Tongue (tissue), 3 donors: ENCODE data around the gene EFNA1. TPM values are rescaled to one million over a fixed set of nuclear protein-coding genes. Genes with fewer than 3 reads are reported as not detected.

Experiments
- DNase-seq: peaks from one replicate; pipeline ENCODE4 v3.0.0-alpha.2; 2015
- small RNA-seq: library from RNA; depleted of rRNA; stranded (forward); fragments of <200 nt; gene quantifications from one replicate; pipeline ENCODE3, GENCODE V24; 2014; ENCODE audit warnings: low replicate concordance
- total RNA-seq: library from RNA; depleted of rRNA; stranded (reverse); fragments of >200 nt; gene quantifications from one replicate; pipeline ENCODE4 v1.2.3, GENCODE V29; 2014

Gene EFNA1
- total RNA-seq, 1 donor from 2014 or later = 25.4 TPM

DNA sequence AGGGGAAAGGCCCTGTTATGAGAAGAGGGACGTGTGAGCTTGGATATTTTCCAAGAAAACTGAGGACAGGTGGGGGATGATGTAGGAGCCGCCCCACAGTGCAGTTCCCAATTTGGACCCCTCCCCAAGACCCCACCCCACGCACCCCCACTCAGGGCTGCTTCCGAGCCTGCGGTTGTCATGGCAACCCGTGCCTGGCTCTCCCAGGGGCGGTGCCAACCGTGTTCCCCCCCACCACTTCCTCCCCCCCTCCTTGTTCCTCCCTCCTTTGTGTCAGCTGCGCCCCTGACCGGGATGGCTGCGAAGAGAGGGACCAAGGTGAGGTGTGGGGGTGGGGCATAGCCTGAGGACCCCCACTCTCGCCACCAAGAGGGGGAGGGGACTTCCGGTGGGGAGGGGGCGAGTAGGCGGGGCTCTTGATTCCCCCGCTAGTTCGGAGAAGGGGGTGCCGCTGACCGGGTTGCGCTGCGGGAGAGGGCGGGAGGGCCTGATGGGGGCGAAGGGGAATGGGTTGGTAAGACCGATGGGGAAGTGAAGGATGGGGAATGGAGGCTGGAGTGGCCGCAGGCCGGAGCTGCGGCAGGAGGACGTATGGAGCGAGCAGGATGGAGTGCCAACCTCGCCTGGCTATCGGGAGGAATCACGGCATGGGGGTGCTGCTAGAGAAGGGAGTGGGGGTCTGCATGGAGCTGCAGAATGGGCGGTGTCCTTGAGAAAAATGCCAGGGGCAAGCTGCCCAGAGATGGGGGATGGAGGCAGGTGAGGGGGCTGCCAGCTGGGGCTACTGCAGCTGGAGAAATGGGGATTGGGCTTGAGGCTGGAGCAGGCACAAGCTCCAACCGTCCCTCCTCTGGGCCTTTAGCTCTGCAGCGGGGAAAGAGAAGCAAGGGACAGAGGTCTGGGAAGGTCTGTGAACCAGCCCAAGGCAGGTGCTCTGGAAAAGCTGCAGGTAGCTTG, 46.9 kb downstream of the EFNA1 start:
- peak; percentile 48 for DNase-seq

DNA sequence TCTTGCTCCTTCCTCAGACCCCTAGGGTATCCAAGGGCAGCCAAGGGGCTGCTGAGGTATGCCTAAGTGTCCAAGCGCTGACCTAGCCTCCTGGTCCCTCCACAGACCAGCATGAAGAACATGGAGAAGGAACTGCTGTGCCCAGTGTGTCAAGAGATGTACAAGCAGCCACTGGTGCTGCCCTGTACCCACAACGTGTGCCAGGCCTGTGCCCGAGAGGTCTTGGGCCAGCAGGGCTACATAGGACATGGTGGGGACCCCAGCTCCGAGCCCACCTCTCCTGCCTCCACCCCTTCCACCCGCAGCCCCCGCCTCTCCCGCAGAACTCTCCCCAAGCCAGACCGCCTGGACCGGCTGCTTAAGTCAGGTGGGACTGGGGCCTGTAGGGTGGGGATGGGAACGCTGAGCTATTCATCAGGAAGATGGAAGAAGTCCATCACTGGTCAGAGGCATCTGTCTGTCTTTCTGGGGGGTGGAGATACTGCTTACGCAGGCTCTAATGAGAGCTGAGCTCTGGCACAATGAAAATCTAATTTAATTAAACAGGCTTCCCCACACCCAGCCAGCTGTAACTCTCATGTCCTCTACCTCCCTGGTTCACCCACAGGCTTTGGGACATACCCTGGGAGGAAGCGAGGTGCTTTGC, 47.7 kb downstream of the EFNA1 start:
- no peak for DNase-seq

DNA sequence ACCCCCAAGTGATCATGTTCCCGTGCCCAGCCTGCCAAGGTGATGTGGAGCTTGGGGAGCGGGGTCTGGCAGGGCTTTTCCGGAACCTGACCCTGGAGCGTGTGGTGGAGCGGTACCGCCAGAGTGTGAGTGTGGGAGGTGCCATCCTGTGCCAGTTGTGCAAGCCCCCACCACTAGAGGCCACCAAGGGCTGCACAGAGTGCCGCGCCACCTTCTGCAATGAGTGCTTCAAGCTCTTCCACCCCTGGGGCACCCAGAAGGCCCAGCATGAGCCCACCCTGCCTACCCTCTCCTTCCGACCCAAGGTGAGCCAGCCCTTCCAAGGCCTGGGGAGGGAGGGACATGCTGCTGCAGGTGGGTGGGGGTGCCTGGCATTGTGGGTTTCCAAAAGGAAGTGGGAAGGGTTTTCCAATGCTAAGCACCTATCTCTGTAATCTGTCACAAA, 48.3 kb downstream of the EFNA1 start:
- no peak for DNase-seq

DNA sequence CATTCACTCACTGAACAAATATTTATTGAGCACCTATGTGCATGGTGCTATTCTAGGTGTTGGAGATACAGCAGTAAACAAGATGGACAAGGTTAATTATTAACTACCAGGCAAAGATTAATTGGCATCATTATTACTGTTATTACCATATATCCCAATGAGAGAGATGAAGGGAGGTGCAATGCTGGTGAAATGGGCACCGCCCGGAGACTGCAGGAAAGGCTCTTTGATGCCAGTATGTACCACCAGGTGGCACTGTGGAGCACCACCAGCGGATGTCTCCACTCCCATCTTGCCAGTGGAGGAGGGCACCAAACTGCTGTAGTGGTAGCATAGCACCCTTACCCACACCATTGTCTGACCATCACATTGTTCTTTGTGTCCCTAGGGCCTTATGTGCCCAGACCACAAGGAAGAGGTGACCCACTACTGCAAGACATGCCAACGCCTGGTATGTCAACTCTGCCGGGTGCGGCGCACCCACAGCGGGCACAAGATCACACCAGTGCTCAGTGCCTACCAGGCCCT, 48.9 kb downstream of the EFNA1 start:
- DNase-seq = peak; percentile 90

DNA sequence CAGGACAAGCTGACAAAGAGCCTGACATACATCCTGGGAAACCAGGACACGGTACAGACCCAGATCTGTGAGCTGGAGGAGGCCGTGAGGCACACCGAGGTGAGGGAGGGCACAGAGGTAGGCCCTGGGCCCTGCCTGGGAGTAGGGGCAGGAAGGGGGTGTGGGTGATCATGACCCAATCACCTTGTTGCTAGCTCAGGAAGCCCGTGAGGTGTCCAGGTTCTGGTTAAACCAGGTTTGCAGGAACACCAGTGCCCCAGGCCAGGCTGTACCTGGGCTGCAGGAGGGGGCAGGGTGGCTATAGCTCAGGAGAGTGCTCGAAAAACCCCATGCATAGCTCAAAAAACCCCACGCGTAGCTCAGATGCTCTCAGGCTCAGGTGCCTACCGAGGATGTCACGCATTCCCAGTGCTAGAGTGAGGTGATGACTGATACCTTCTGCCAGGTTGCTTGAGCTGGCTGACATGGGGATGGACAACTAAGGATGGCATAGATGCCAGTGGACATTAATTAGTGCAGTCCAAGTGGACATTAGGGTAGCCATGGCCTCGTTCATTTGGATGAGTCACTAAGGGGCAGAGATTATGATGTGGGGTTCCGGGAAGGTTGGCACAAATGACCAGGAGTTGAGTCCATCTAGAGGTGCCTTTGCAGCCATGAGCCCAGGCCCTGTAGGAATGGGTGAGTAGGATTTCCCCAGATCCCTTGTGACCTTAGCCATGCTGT, 49.7 kb downstream of the EFNA1 start:
- no peak for DNase-seq

DNA sequence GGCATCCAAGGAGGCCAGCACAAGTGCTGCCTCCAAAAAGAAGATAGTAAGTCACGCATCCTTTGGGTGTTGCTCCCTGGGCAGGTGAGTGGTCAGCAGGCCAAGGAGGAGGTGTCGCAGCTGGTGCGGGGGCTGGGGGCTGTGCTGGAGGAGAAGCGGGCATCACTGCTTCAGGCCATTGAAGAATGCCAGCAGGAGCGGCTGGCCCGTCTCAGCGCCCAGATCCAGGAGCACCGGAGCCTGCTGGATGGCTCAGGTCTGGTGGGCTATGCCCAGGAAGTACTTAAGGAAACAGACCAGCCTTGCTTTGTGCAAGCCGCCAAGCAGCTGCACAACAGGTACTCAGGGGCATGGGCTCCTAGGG, 50.2 kb downstream of the EFNA1 start:
- no peak for DNase-seq

DNA sequence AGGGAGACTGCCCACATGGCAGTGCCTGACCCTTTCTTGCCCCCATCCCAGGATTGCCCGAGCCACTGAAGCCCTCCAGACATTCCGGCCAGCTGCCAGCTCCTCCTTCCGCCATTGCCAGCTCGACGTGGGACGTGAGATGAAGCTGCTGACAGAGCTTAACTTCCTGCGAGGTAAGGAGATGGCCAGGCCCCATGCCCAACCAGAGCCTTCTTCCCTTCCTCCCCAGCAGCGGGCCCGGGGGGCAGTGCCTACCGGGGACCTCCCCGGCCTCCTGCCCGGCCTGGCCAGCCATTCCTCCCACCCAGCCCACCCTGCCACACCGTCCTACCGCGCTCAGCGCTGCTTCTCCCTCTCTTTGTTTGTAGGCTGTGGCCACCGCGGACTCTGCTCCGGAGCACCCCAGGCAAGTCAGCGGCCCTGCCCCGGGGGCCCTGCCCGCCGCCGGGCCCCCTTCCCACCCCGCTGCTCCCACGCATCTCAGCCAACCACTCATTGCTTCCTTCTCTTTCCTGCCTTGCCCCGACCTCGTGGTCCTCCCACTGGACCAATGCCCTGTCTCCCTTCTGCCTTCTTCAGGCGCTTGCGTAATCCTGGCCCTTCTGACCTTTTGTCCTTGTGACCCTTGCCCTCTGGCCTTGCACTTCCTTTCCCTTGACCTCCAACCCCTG, 50.9 kb downstream of the EFNA1 start:
- DNase-seq = no peak

DNA sequence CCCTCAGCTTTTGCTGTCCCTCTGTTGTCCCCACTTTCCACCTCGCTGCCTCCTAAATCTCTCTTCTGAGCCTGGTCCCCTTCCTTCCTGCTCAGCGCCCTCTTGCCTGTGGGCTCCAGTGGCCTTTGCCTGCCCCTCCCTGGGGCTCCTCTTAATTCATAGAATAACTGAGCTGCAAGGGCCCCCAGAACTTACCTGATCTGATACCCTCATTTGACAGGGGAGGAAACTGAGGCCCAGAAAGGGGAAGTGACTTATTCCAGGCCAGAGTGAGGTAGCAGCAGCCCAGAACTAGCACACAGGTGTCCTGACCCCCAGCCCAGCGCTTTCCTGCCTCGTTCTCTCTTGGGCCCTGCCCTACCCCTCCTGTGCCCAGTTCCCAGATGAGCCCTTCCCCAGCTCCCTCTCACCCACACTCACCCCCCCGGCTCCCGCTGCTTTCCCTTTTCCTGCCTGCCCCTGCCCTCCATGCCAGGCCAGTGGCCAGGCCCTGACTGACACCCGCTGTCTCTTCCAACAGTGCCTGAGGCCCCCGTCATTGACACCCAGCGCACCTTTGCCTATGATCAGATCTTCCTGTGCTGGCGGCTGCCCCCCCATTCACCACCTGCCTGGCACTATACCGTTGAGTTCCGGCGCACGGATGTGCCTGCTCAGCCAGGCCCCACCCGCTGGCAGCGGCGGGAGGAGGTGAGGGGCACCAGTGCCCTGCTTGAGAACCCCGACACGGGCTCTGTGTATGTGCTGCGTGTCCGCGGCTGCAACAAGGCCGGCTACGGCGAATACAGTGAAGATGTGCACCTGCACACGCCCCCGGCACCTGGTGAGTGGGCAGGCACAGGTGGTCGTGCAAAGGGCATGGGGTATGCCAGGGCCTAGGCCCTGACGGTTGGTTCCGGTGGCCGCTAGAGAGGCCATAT, 51.7 kb downstream of the EFNA1 start:
- DNase-seq = no peak

DNA sequence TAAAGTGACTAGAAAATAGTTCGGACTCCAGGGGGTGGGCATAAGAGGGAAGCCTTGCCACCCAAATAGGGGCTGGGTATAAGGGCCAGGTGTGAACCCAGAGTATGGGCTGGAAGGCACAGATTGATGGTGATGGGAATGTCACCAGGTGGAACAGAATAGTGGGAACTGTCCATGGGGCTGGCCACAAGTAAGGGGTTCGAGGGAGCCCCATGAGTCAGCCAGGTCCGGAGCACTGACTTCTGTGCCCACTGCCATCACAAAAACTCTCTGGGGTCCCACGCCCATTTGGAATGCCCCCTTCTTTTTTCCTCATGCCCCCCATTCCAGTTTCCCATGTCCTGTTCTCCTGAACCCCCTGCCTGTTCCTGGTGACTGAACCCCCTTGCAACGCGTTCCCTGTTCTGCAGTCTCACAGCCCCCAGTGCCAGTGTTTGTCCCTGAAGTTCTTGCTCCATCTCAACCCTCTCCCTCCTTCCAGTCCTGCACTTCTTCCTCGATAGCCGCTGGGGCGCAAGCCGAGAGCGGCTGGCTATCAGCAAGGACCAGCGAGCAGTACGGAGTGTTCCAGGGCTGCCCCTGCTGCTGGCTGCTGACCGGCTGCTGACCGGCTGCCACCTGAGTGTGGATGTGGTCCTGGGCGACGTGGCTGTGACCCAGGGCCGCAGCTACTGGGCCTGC, 53.8 kb downstream of the EFNA1 start:
- no peak for DNase-seq

DNA sequence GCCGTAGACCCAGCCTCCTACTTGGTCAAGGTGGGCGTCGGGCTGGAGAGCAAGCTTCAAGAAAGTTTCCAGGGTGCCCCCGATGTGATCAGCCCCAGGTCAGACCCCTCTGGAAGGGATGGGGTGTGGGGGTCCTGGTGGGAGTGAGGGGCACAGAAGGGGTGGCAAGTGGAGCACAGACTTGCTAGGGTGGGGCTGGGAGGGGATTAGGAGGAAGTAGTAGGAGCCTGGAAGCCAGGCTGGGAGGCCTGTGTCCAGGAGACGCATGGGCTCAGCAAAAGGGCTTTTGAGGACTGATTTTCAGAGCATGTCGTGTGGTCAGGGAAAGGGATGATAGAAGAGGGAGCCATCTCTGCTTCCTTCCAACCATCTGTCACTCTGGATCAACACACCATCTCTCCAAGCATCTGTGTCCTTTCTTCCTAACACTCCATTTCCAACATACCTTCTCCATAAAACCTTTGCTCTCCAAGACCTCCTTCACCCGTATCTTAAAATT, 54.4 kb downstream of the EFNA1 start:
- no peak for DNase-seq

DNA sequence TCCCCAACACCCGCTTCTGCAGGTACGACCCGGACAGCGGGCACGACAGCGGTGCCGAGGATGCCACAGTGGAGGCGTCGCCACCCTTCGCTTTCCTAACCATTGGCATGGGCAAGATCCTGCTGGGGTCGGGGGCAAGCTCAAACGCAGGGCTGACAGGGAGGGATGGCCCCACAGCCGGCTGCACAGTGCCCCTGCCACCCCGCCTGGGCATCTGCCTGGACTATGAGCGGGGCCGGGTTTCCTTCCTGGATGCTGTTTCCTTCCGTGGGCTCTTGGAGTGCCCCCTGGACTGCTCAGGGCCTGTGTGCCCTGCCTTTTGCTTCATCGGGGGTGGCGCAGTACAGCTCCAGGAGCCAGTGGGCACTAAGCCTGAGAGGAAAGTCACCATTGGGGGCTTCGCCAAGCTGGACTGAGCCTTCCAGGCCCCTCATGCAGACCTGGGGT, 56.1 kb downstream of the EFNA1 start:
- DNase-seq = no peak

DNA sequence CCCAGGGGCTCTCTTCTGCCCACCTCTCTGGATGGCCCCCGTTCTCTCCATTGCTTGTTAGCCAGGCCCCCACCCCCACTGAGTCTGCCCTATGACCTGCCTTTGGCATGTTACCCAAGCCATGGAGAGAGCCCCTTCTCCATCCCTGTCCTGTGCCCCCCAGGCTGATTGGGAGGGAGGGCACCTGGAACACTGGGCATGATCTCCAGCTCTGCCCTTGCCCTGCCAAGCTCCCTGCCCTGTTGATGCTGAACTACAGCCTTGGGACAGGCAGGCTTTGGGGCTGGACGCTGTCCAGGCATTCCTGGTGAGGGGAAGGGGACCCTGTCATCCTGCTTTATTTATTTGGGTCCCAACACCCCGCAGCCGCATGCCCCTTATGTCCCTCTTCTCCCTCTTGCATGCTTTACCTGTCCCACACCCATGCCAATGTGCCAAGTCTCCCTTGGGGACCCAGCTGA, 56.7 kb downstream of the EFNA1 start:
- DNase-seq = no peak

Small RNA genes within 50 kb of the gene (small RNA-seq; reads per million reads assigned to genes)
- gene HMGN2P18 = not detected
- gene RF00019 = not detected

Other genes starting within 250 kb of the EFNA1 start
- 15.7 TPM for gene PMVK, start 191.2 kb upstream of the EFNA1 start, total RNA-seq
- 222 TPM for gene PBXIP1, start 171.8 kb upstream of the EFNA1 start, total RNA-seq
- 18.1 TPM for gene PYGO2, start 166.1 kb upstream of the EFNA1 start, total RNA-seq
- gene SHC1, start 157.1 kb upstream of the EFNA1 start, total RNA-seq = 67.9 TPM
- gene CKS1B, start 153.2 kb upstream of the EFNA1 start, total RNA-seq = 35.2 TPM
- gene FLAD1, start 144.5 kb upstream of the EFNA1 start, total RNA-seq = 17.0 TPM
- not detected for gene LENEP, start 134.3 kb upstream of the EFNA1 start, total RNA-seq
- gene ZBTB7B, start 125.1 kb upstream of the EFNA1 start, total RNA-seq = 24.9 TPM
- gene DCST2, start 94.1 kb upstream of the EFNA1 start, total RNA-seq = 0.41 TPM
- not detected for gene DCST1, start 94.1 kb upstream of the EFNA1 start, total RNA-seq
- 62.6 TPM for gene ADAM15, start 76.6 kb upstream of the EFNA1 start, total RNA-seq
- gene EFNA4, start 64.1 kb upstream of the EFNA1 start, total RNA-seq = 5.0 TPM
- gene EFNA3, start 49.0 kb upstream of the EFNA1 start, total RNA-seq = 0.92 TPM
- gene SLC50A1, start 8.0 kb downstream of the EFNA1 start, total RNA-seq = 11.5 TPM
- gene DPM3, start 12.7 kb downstream of the EFNA1 start, total RNA-seq = 20.4 TPM
- 29.6 TPM for gene KRTCAP2, start 45.4 kb downstream of the EFNA1 start, total RNA-seq
- 0.72 TPM for gene TRIM46, start 46.0 kb downstream of the EFNA1 start, total RNA-seq
- 61.0 TPM for gene THBS3, start 80.0 kb downstream of the EFNA1 start, total RNA-seq
- gene MTX1, start 80.8 kb downstream of the EFNA1 start, total RNA-seq = 26.2 TPM
- gene ENTREP3, start 127.6 kb downstream of the EFNA1 start, total RNA-seq = 6.9 TPM
- gene SCAMP3, start 134.5 kb downstream of the EFNA1 start, total RNA-seq = 22.1 TPM
- 26.1 TPM for gene CLK2, start 145.6 kb downstream of the EFNA1 start, total RNA-seq
- gene HCN3, start 149.6 kb downstream of the EFNA1 start, total RNA-seq = 1.6 TPM
- 0.31 TPM for gene PKLR, start 173.6 kb downstream of the EFNA1 start, total RNA-seq
- gene FDPS, start 181.0 kb downstream of the EFNA1 start, total RNA-seq = 95.3 TPM
- 23.0 TPM for gene RUSC1, start 193.0 kb downstream of the EFNA1 start, total RNA-seq